GM23338 (cell line): Measurements from ENCODE around the gene IL1B. TPM values are rescaled to one million over a fixed set of nuclear protein-coding genes. Genes with fewer than 3 reads are reported as not detected.

Experiments used
- ATAC-seq: fragments of 200-7000 bp; cut with Tn5 transposase; 3 replicates; pipeline ENCODE4 v1.9.1; 2020
- DNase-seq: peaks from one replicate; pipeline ENCODE4 v3.0.0-alpha.2; 2015; ENCODE audit warnings: low spot score
- H2AFZ ChIP-seq: fragments of 200-600 bp; sonication (generic); 2 replicates; pipeline ENCODE4 v1.8.0; 2016; ENCODE audit warnings: antibody characterized with exemption, mild to moderate bottlenecking, moderate library complexity
- H3F3A ChIP-seq: fragments of 200-600 bp; sonication (generic); replicated peaks from 2 replicates; pipeline ENCODE4 v1.8.0; 2017; ENCODE audit warnings: antibody characterized with exemption, mixed run types, low read depth
- H3K27ac ChIP-seq: fragments of 200-600 bp; sonication (generic); 2 replicates; pipeline ENCODE4 v1.6.1; 2016; ENCODE audit warnings: low read depth
- H3K27me3 ChIP-seq: fragments of 200-600 bp; sonication (generic); 2 replicates; pipeline ENCODE4 v1.8.0; 2016; ENCODE audit warnings: mild to moderate bottlenecking, mixed run types, moderate library complexity; ENCODE audit not compliant: insufficient read depth
- H3K36me3 ChIP-seq: fragments of 200-600 bp; sonication (generic); 2 replicates; pipeline ENCODE4 v1.8.0; 2016; ENCODE audit warnings: mild to moderate bottlenecking; ENCODE audit not compliant: insufficient read depth
- H3K4me1 ChIP-seq: fragments of 200-600 bp; sonication (generic); 2 replicates; pipeline ENCODE4 v1.8.0; 2016; ENCODE audit warnings: mild to moderate bottlenecking, moderate library complexity; ENCODE audit not compliant: insufficient read depth
- H3K4me2 ChIP-seq: fragments of 200-600 bp; sonication (generic); 2 replicates; pipeline ENCODE4 v1.7.1; 2017; ENCODE audit warnings: mixed run types
- H3K4me3 ChIP-seq: fragments of 200-600 bp; sonication (generic); 2 replicates; pipeline ENCODE4 v1.6.1; 2016; ENCODE audit warnings: mixed run types
- H3K79me2 ChIP-seq: fragments of 200-600 bp; sonication (generic); replicated peaks from 2 replicates; pipeline ENCODE4 v1.8.0; 2017; ENCODE audit warnings: mild to moderate bottlenecking; ENCODE audit not compliant: insufficient read depth
- H3K9me2 ChIP-seq: fragments of 200-600 bp; sonication (generic); 2 replicates; pipeline ENCODE4 v1.8.0; 2017; ENCODE audit not compliant: insufficient read depth
- H4K20me1 ChIP-seq: fragments of 200-600 bp; sonication (generic); replicated peaks from 2 replicates; pipeline ENCODE4 v1.8.0; 2017; ENCODE audit warnings: mild to moderate bottlenecking; ENCODE audit not compliant: insufficient read depth
- H3K27ac Mint-ChIP-seq: 2 replicates; pipeline ENCODE4 v1.8.0; 2020; ENCODE audit warnings: inconsistent platforms, mild to moderate bottlenecking, moderate library complexity, mixed read lengths
- H3K27me3 Mint-ChIP-seq: 3 replicates; pipeline ENCODE4 v1.8.0; 2022; ENCODE audit warnings: low read depth, mild to moderate bottlenecking, moderate library complexity, mixed read lengths, inconsistent platforms; ENCODE audit not compliant: insufficient read depth, poor library complexity
- H3K36me3 Mint-ChIP-seq: 3 replicates; pipeline ENCODE4 v1.8.0; 2021; ENCODE audit warnings: low read depth, mild to moderate bottlenecking, inconsistent platforms, moderate library complexity, mixed read lengths
- H3K4me1 Mint-ChIP-seq: 3 replicates; pipeline ENCODE4 v1.8.0; 2020; ENCODE audit warnings: mild to moderate bottlenecking, inconsistent platforms, mixed read lengths
- H3K4me3 Mint-ChIP-seq: 3 replicates; pipeline ENCODE4 v1.8.0; 2021; ENCODE audit warnings: moderate library complexity, mild to moderate bottlenecking, inconsistent platforms, mixed read lengths
- H3K9me3 Mint-ChIP-seq: 3 replicates; pipeline ENCODE4 v1.8.0; 2020; ENCODE audit warnings: moderate library complexity, mild to moderate bottlenecking, inconsistent platforms, mixed read lengths
- CREB1 ChIP-seq: fragments of 250-450 bp; sonication (Bioruptor Pico); IDR thresholded peaks from 2 replicates; pipeline ENCODE4 v1.5.0; 2020; ENCODE audit warnings: low read depth, mild to moderate bottlenecking, moderate library complexity
- EZH2 ChIP-seq: fragments of 200-600 bp; sonication (generic); IDR thresholded peaks from one replicate; pipeline ENCODE4 v1.8.0; 2017; ENCODE audit warnings: antibody characterized with exemption, mild to moderate bottlenecking, low read depth; ENCODE audit not compliant: unreplicated experiment
- EZH2phosphoT487 ChIP-seq: fragments of 200-600 bp; sonication (generic); IDR thresholded peaks from one replicate; pipeline ENCODE4 v1.8.1; 2018; ENCODE audit warnings: antibody characterized with exemption; ENCODE audit not compliant: unreplicated experiment
- JUNB ChIP-seq: IDR thresholded peaks from one replicate; pipeline ENCODE4 v1.6.1; 2016; ENCODE audit warnings: antibody characterized with exemption; ENCODE audit not compliant: unreplicated experiment
- NANOG ChIP-seq: IDR thresholded peaks from 2 replicates; pipeline ENCODE4 v1.6.1; 2016; ENCODE audit warnings: antibody characterized with exemption, borderline replicate concordance
- POLR2AphosphoS5 ChIP-seq: IDR thresholded peaks from 2 replicates; pipeline ENCODE4 v1.6.1; 2016; ENCODE audit warnings: antibody characterized with exemption, low read depth
- STAT1 ChIP-seq: IDR thresholded peaks from one replicate; pipeline ENCODE4 v1.6.1; 2016; ENCODE audit warnings: antibody characterized with exemption; ENCODE audit not compliant: unreplicated experiment
- ZNF114 ChIP-seq: fragments of 250-450 bp; sonication (Bioruptor Pico); IDR thresholded peaks from 2 replicates; pipeline ENCODE4 v1.5.0; 2020; ENCODE audit warnings: mild to moderate bottlenecking, moderate library complexity
- ZNF331 ChIP-seq: fragments of 250-450 bp; sonication (Bioruptor Pico); IDR thresholded peaks from 2 replicates; pipeline ENCODE4 v1.5.0; 2020; ENCODE audit warnings: low read depth, mild to moderate bottlenecking, moderate library complexity
- polyA plus RNA-seq: library from polyadenylated mRNA; unstranded; fragments of >200 nt; fragmentation: Nextera tagmentation; extraction: Ambion mirVana; gene quantifications from 2 replicates; pipeline ENCODE4 v1.2.1, GENCODE V29; 2016
- total RNA-seq: library from RNA; depleted of rRNA; stranded (reverse); fragments of >200 nt; shearing (Covaris generic); gene quantifications from 2 replicates; pipeline ENCODE4 v1.2.3, GENCODE V29; 2014
- TF ChIP-seq, protein P1 (sequence below): fragments of 250-450 bp; sonication (Bioruptor Pico); IDR thresholded peaks from 2 replicates; pipeline ENCODE4 v1.5.0; 2020; ENCODE audit warnings: mild to moderate bottlenecking, moderate library complexity
- TF ChIP-seq, protein P2 (sequence below): IDR thresholded peaks from 2 replicates; pipeline ENCODE4 v1.6.1; 2016; ENCODE audit warnings: antibody characterized with exemption
- TF ChIP-seq, protein P3 (sequence below): IDR thresholded peaks from one replicate; pipeline ENCODE4 v1.6.1; 2018; ENCODE audit warnings: antibody characterized with exemption; ENCODE audit not compliant: unreplicated experiment
- TF ChIP-seq, protein P4 (sequence below), 2 experiments: fragments of 200-600 bp in 1 of 2; sonication (generic) in 1 of 2; conservative IDR thresholded peaks; 2 replicates each; pipeline versions ENCODE4 v1.5.1 to v1.6.1; 2016 to 2017; ENCODE audit warnings: antibody characterized with exemption in 2 of 2, low read depth in 2 of 2, mild to moderate bottlenecking in 2 of 2, moderate library complexity in 1 of 2

The IL1B gene
- total and polyA plus RNA-seq, 2 experiments from 2014 or later = not detected

DNA sequence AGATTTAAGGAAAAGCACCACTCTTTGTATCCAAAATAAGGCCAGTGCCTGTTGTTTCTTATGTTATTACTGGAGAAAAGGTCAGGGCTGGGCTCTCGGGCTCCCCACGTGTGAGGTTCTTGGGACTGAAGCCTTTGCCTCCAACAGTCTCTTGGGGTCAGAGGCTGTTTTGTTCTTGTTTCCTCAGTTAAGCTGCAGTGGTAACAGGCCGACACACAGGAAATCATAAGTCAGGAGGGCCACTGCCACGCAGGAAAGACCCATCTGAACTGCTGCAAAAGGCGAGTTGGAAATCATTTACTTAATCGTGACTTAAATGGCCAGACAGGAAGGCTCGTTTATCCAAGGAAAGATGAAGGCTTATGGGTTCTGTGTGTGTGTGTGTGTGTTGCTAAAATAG is 44.1 kb upstream of the IL1B start:
- Mint-ChIP-seq H3K36me3 (no peaks in the 10 kb centered on the region), H3K27ac (no peak overlapping the region), H3K27me3 (peaks cover 2% of the 10 kb centered on the region), H3K4me3 (no peak overlapping the region), H3K9me3 (no peaks in the 10 kb centered on the region), H3K4me1 (peaks cover 4% of the 10 kb centered on the region; the same call in 2 of the 3 replicates)
- no peaks in the 10 kb centered on the region for H3K4me1 ChIP-seq
- TF ChIP-seq, protein P1, sequence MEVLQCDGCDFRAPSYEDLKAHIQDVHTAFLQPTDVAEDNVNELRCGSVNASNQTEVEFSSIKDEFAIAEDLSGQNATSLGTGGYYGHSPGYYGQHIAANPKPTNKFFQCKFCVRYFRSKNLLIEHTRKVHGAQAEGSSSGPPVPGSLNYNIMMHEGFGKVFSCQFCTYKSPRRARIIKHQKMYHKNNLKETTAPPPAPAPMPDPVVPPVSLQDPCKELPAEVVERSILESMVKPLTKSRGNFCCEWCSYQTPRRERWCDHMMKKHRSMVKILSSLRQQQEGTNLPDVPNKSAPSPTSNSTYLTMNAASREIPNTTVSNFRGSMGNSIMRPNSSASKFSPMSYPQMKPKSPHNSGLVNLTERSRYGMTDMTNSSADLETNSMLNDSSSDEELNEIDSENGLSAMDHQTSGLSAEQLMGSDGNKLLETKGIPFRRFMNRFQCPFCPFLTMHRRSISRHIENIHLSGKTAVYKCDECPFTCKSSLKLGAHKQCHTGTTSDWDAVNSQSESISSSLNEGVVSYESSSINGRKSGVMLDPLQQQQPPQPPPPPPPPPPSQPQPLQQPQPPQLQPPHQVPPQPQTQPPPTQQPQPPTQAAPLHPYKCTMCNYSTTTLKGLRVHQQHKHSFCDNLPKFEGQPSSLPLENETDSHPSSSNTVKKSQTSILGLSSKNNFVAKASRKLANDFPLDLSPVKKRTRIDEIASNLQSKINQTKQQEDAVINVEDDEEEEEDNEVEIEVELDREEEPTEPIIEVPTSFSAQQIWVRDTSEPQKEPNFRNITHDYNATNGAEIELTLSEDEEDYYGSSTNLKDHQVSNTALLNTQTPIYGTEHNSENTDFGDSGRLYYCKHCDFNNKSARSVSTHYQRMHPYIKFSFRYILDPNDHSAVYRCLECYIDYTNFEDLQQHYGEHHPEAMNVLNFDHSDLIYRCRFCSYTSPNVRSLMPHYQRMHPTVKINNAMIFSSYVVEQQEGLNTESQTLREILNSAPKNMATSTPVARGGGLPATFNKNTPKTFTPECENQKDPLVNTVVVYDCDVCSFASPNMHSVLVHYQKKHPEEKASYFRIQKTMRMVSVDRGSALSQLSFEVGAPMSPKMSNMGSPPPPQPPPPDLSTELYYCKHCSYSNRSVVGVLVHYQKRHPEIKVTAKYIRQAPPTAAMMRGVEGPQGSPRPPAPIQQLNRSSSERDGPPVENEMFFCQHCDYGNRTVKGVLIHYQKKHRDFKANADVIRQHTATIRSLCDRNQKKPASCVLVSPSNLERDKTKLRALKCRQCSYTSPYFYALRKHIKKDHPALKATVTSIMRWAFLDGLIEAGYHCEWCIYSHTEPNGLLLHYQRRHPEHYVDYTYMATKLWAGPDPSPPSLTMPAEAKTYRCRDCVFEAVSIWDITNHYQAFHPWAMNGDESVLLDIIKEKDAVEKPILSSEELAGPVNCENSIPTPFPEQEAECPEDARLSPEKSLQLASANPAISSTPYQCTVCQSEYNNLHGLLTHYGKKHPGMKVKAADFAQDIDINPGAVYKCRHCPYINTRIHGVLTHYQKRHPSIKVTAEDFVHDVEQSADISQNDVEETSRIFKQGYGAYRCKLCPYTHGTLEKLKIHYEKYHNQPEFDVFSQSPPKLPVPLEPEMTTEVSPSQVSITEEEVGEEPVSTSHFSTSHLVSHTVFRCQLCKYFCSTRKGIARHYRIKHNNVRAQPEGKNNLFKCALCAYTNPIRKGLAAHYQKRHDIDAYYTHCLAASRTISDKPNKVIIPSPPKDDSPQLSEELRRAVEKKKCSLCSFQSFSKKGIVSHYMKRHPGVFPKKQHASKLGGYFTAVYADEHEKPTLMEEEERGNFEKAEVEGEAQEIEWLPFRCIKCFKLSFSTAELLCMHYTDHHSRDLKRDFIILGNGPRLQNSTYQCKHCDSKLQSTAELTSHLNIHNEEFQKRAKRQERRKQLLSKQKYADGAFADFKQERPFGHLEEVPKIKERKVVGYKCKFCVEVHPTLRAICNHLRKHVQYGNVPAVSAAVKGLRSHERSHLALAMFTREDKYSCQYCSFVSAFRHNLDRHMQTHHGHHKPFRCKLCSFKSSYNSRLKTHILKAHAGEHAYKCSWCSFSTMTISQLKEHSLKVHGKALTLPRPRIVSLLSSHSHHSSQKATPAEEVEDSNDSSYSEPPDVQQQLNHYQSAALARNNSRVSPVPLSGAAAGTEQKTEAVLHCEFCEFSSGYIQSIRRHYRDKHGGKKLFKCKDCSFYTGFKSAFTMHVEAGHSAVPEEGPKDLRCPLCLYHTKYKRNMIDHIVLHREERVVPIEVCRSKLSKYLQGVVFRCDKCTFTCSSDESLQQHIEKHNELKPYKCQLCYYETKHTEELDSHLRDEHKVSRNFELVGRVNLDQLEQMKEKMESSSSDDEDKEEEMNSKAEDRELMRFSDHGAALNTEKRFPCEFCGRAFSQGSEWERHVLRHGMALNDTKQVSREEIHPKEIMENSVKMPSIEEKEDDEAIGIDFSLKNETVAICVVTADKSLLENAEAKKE = no peak
- TF ChIP-seq CREB1 (CRISPR knock-in tag) (no peak), STAT1 (no peak), EZH2 (no peak), NANOG (no peak), ZNF331 (no peak), POLR2AphosphoS5 (no peak), EZH2phosphoT487 (no peak), JUNB (no peak), ZNF114 (no peak)
- TF ChIP-seq, protein P2, sequence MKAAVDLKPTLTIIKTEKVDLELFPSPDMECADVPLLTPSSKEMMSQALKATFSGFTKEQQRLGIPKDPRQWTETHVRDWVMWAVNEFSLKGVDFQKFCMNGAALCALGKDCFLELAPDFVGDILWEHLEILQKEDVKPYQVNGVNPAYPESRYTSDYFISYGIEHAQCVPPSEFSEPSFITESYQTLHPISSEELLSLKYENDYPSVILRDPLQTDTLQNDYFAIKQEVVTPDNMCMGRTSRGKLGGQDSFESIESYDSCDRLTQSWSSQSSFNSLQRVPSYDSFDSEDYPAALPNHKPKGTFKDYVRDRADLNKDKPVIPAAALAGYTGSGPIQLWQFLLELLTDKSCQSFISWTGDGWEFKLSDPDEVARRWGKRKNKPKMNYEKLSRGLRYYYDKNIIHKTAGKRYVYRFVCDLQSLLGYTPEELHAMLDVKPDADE = no peak
- TF ChIP-seq, protein P3, sequence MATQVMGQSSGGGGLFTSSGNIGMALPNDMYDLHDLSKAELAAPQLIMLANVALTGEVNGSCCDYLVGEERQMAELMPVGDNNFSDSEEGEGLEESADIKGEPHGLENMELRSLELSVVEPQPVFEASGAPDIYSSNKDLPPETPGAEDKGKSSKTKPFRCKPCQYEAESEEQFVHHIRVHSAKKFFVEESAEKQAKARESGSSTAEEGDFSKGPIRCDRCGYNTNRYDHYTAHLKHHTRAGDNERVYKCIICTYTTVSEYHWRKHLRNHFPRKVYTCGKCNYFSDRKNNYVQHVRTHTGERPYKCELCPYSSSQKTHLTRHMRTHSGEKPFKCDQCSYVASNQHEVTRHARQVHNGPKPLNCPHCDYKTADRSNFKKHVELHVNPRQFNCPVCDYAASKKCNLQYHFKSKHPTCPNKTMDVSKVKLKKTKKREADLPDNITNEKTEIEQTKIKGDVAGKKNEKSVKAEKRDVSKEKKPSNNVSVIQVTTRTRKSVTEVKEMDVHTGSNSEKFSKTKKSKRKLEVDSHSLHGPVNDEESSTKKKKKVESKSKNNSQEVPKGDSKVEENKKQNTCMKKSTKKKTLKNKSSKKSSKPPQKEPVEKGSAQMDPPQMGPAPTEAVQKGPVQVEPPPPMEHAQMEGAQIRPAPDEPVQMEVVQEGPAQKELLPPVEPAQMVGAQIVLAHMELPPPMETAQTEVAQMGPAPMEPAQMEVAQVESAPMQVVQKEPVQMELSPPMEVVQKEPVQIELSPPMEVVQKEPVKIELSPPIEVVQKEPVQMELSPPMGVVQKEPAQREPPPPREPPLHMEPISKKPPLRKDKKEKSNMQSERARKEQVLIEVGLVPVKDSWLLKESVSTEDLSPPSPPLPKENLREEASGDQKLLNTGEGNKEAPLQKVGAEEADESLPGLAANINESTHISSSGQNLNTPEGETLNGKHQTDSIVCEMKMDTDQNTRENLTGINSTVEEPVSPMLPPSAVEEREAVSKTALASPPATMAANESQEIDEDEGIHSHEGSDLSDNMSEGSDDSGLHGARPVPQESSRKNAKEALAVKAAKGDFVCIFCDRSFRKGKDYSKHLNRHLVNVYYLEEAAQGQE = no peak
- TF ChIP-seq, protein P4, sequence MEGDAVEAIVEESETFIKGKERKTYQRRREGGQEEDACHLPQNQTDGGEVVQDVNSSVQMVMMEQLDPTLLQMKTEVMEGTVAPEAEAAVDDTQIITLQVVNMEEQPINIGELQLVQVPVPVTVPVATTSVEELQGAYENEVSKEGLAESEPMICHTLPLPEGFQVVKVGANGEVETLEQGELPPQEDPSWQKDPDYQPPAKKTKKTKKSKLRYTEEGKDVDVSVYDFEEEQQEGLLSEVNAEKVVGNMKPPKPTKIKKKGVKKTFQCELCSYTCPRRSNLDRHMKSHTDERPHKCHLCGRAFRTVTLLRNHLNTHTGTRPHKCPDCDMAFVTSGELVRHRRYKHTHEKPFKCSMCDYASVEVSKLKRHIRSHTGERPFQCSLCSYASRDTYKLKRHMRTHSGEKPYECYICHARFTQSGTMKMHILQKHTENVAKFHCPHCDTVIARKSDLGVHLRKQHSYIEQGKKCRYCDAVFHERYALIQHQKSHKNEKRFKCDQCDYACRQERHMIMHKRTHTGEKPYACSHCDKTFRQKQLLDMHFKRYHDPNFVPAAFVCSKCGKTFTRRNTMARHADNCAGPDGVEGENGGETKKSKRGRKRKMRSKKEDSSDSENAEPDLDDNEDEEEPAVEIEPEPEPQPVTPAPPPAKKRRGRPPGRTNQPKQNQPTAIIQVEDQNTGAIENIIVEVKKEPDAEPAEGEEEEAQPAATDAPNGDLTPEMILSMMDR (conservative IDR thresholded peaks at IDR 0.05; ENCODE audit: low read depth in 2 of 2) = no peak
- H4K20me1 ChIP-seq = no peaks in the 10 kb centered on the region
- no peaks in the 10 kb centered on the region for H3F3A ChIP-seq
- DNase-seq = no peak
- no peaks in the 10 kb centered on the region for H3K9me2 ChIP-seq
- H2AFZ ChIP-seq = peak overlapping the region; percentile 69
- H3K27ac ChIP-seq = no peak overlapping the region
- H3K79me2 ChIP-seq = no peaks in the 10 kb centered on the region
- H3K4me3 ChIP-seq = no peak overlapping the region
- H3K27me3 ChIP-seq = no peaks in the 10 kb centered on the region
- no peak for ATAC-seq
- no peak overlapping the region for H3K4me2 ChIP-seq
- no peaks in the 10 kb centered on the region for H3K36me3 ChIP-seq
